Progenitor cell of endocrine pancreas (in vitro differentiated cells): ENCODE data around the gene RXFP1. TPM values are rescaled to one million over a fixed set of nuclear protein-coding genes. Genes with fewer than 3 reads are reported as not detected.
"Not testable (repeated sequence)": the region's sequence is repeated elsewhere in the genome, so short reads cannot be mapped to it uniquely, and the experiment has no call there.

Source experiments
- DNase-seq: peaks from one replicate; pipeline ENCODE4 v3.0.0; 2021; ENCODE audit warnings: low spot score; ENCODE audit not compliant: unreplicated experiment
- H3K27ac Mint-ChIP-seq: 2 replicates; pipeline ENCODE4 v1.8.0; 2021; ENCODE audit warnings: mild to moderate bottlenecking, moderate library complexity, mixed read lengths
- H3K27me3 Mint-ChIP-seq: 2 replicates; pipeline ENCODE4 v1.8.0; 2021; ENCODE audit warnings: mixed read lengths
- H3K36me3 Mint-ChIP-seq: 2 replicates; pipeline ENCODE4 v1.8.0; 2022; ENCODE audit warnings: mixed read lengths; ENCODE audit not compliant: insufficient read depth
- H3K4me1 Mint-ChIP-seq: 2 replicates; pipeline ENCODE4 v1.8.0; 2021; ENCODE audit warnings: low read depth, mixed read lengths
- H3K4me3 Mint-ChIP-seq: 2 replicates; pipeline ENCODE4 v1.8.0; 2021; ENCODE audit warnings: low read depth, mild to moderate bottlenecking, moderate library complexity, mixed read lengths
- H3K9me3 Mint-ChIP-seq: 2 replicates; pipeline ENCODE4 v1.8.0; 2021; ENCODE audit warnings: low read depth, mixed read lengths
- CTCF ChIP-seq: fragments of 200-600 bp; sonication (generic); IDR thresholded peaks from one replicate; pipeline ENCODE4 v1.5.0; 2021; ENCODE audit warnings: antibody characterized with exemption, mild to moderate bottlenecking; ENCODE audit not compliant: unreplicated experiment
- total RNA-seq: library from RNA; stranded (reverse); gene quantifications from 2 replicates; pipeline ENCODE4 v1.2.1, GENCODE V29; 2021

The RXFP1 gene
- total RNA-seq, 1 donor from 2014 or later, result not detected

GRCh38 chr4:158649111-158649680 lies 127.5 kb downstream of the RXFP1 start:
- no peak overlapping the region for H3K4me3 Mint-ChIP-seq
- no peaks in the 10 kb centered on the region for H3K27me3 Mint-ChIP-seq
- no peak for DNase-seq
- H3K9me3 Mint-ChIP-seq, result no peaks in the 10 kb centered on the region
- H3K27ac Mint-ChIP-seq, result no peak overlapping the region
- H3K4me1 Mint-ChIP-seq, result no peaks in the 10 kb centered on the region
- TF ChIP-seq CTCF, result no peak
- H3K36me3 Mint-ChIP-seq, result no peaks in the 10 kb centered on the region

DNA sequence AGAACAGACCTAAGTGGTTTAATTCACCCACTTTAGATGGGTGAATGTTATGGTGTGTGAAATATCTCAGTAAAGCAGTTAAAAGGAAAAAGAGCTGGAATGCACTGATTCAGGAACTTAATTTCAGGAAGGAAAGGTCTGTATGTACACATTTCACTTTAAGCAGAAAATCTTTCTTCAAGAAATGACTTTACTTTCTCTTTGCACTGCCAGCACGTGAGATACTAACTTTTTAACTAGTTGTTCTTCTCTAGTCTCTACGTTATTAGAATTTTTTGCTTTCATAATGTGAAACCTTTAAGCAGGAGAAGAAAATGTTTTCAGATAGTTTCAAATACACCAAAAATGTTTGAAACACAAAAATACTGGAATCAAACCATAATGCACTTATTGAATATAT lies 131.2 kb downstream of the RXFP1 start:
- no peaks in the 10 kb centered on the region for H3K9me3 Mint-ChIP-seq
- no peaks in the 10 kb centered on the region for H3K36me3 Mint-ChIP-seq
- no peak for DNase-seq
- no peak for TF ChIP-seq CTCF
- no peaks in the 10 kb centered on the region for H3K27me3 Mint-ChIP-seq
- no peaks in the 10 kb centered on the region for H3K4me1 Mint-ChIP-seq
- no peak overlapping the region for H3K4me3 Mint-ChIP-seq
- no peak overlapping the region for H3K27ac Mint-ChIP-seq

DNA sequence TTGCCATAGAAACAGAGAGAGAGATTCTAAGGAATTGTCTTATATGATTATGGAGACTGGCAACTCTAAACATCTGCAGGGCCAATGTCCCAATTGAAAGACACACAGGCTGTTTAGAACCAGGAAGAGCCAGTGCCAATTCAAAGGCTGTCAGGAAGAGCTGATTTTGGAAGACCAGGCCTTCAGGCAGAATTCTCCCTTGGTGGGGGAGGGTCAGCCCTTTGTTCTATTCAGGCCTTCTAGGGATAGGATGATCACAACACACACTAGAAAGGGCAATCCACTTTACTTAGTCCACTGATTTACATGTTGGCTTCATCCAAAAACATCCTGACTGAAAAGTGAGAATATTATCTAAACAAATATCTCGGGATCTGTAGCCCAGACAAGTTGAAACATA lies 134.8 kb downstream of the RXFP1 start:
- Mint-ChIP-seq H3K4me1 (no peaks in the 10 kb centered on the region), H3K27me3 (no peaks in the 10 kb centered on the region), H3K4me3 (no peak overlapping the region), H3K9me3 (no peaks in the 10 kb centered on the region), H3K27ac (no peak overlapping the region), H3K36me3 (no peaks in the 10 kb centered on the region)
- no peak for DNase-seq
- TF ChIP-seq CTCF, result no peak

DNA sequence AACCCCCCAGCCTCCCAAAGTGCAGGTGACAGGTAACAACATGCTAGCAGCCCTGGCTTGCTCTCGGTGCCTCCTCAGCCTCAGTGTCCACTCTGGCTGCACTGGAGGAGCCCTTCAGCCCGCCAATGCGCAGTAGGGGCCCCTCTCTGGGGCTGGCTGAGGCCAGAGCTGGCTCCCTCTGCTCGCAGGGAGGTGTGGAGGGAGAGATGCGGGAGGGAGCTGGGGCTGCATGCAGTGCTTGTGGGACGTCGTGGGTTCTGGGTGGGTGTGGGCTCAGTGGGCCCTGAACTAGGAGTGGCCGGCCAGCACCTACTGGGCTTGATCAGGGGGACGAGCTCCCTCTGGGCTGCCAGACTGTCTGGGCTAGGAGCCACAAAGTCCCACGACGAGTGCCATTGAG lies 135.6 kb downstream of the RXFP1 start:
- TF ChIP-seq CTCF, result no peak

DNA sequence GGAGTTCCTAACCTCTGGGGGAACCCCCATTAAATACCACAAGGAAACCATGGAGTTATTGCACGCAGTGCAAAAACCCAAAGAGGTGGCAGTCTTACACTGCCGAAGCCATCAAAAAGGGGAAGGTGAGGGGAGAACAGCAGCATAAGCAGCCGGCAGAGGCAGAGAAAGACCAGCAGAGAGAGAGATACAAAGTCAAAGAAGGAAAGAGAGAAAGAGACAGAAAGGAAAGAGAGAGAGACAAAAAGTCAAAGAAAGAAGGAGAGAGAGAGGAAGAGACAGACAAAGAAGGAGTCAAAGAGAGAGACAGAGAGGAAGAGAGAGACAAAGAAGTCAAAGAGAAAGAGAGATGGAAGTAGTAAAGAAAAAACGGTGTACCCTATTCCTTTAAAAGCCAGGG lies 141.6 kb downstream of the RXFP1 start:
- Mint-ChIP-seq H3K36me3 (peaks cover 11% of the 10 kb centered on the region), H3K27ac (peak overlapping the region; percentile 22)
- not testable (repeated sequence) for H3K4me1 Mint-ChIP-seq, H3K9me3 Mint-ChIP-seq, H3K4me3 Mint-ChIP-seq, DNase-seq, H3K27me3 Mint-ChIP-seq

More for the DNA sequence above, 135.6 kb downstream of the RXFP1 start:
- H3K4me1 Mint-ChIP-seq, result no peaks in the 10 kb centered on the region
- no peak overlapping the region for H3K4me3 Mint-ChIP-seq
- H3K27ac Mint-ChIP-seq, result no peak overlapping the region
- no peaks in the 10 kb centered on the region for H3K36me3 Mint-ChIP-seq
- no peak for DNase-seq
- H3K9me3 Mint-ChIP-seq, result no peaks in the 10 kb centered on the region
- H3K27me3 Mint-ChIP-seq, result no peaks in the 10 kb centered on the region

- not testable (repeated sequence) for H3K4me3 Mint-ChIP-seq, H3K27me3 Mint-ChIP-seq, H3K4me1 Mint-ChIP-seq, H3K9me3 Mint-ChIP-seq, DNase-seq
- Mint-ChIP-seq H3K27ac (peak overlapping the region; percentile 49), H3K36me3 (peaks cover 13% of the 10 kb centered on the region)
Measured at GRCh38 chr4:158663707-158664625, 142.3 kb downstream of the RXFP1 start.
